ENCODE data around the gene ARHGAP45. TPM values are rescaled to one million over a fixed set of nuclear protein-coding genes. Genes with fewer than 3 reads are reported as not detected.

Gene ARHGAP45
- total and polyA plus RNA-seq, 2 of the 8 experiments (the other 6 are each of a cell fraction or from before 2014, with no cell fraction given): 31.4 to 41.8 TPM

DNA sequence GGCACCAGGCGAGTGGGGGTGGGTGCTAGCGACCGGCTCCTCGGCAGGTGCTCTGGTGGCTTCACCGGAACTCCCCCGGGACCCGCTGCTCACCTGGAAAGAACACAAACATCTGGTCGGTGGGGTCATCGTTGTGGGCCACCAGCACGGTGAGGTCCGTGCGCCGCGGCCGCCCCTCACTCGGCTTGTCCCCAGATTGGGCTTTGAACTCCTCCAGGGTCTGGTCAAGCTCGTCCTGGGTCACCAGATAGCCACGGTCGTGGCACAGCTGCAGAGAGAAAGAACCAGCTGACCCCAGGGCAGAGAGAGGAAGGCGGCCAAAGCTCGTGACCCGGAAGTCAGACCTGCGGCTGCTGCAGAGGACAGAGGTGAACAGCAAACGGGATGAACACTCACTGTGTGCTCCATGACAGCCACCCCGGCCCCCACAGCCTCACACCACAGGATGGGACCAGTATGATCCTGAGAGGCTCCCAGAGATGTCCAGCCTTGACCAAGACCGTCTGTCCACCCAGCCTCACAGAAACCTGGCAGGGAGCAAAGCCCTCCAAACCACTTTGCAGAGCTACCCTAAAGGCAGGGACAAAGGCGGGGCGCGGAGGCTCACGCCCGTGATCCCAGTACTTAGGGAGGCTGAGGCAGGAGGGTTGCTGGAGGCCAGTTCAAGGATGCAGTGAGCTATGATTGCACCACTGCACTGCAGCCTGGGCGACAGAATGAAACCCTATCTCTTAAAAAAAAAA is 27.0 kb downstream of the ARHGAP45 start (continued):
- TF ChIP-seq SIX5 (IDR thresholded peaks at IDR 0.05; ENCODE audit: low read depth, low read length): no peak
- TF ChIP-seq E2F6 (IDR thresholded peaks at IDR 0.05): no peak
- TF ChIP-seq NANOG (IDR thresholded peaks at IDR 0.05; ENCODE audit: insufficient read depth, low read depth, low read length, poor library complexity, severe bottlenecking): no peak
- TF ChIP-seq JUND (IDR thresholded peaks at IDR 0.05; ENCODE audit: low read length): no peak
